HCT116 (cell line): ENCODE measurements around the gene MIPEP. TPM values are rescaled to one million over a fixed set of nuclear protein-coding genes. Genes with fewer than 3 reads are reported as not detected.

ENCODE experiments used
- ATAC-seq: fragments of 200-7000 bp; cut with Tn5 transposase; 2 replicates; pipeline ENCODE4 v1.9.1; 2020; ENCODE audit warnings: mild to moderate bottlenecking, moderate library complexity
- BruUV-seq: library from RNA; stranded (reverse); fragments of 400-500 nt; replicated peaks from 2 replicates; lab custom pipeline; 2021; lab: Mats Ljungman, UMichigan
- CTCF ChIA-PET: fragments of 300-600 bp; sonication (Branson Sonifier 250); formaldehyde crosslinking; loops from one replicate; lab custom pipeline; 2021; ENCODE audit warnings: antibody characterized with exemption; lab: Charles Lee
- POLR2A ChIA-PET: fragments of 300-600, 350-600 bp; sonication (Branson Sonifier 250); formaldehyde crosslinking; loops from one replicate; lab custom pipeline; 2021; ENCODE audit warnings: antibody characterized with exemption; lab: Charles Lee
- RAD21 ChIA-PET, 2 experiments: fragments of 300-600 bp; sonication (Branson Sonifier 250); formaldehyde crosslinking; loops; one replicate each; lab custom pipeline; 2023; ENCODE audit warnings: low total read pairs in 2 of 2; ENCODE audit not compliant: uncharacterized antibody in 2 of 2, unreplicated experiment in 2 of 2, low non-redundant PET in 1 of 2; lab: Charles Lee
- DNase-seq: peaks from one replicate; pipeline ENCODE4 v3.0.0-alpha.2; 2010; ENCODE audit warnings: low read depth, low spot score
- H2AFZ ChIP-seq: fragments of 200-600 bp; shearing (Covaris generic), sonication (generic); 2 replicates; pipeline ENCODE4 v1.6.1; 2017; ENCODE audit warnings: low read depth, mixed run types, mixed read lengths, antibody characterized with exemption, low read length; ENCODE audit not compliant: poor library complexity, severe bottlenecking
- H3K27ac ChIP-seq: 2 replicates; pipeline ENCODE4 v1.5.1; 2012; ENCODE audit warnings: low read depth, low read length
- H3K27me3 ChIP-seq: fragments of 200-600 bp; sonication (generic); 2 replicates; pipeline ENCODE4 v1.6.1; 2016; ENCODE audit warnings: mixed run types, low read length, mixed read lengths; ENCODE audit not compliant: insufficient read depth
- H3K36me3 ChIP-seq, 2 experiments: fragments of 200-500 bp in 1 of 2; fragments of 200-600 bp in 1 of 2; sonication (Bioruptor generic) in 1 of 2; sonication (generic) in 1 of 2; 2 replicates each; pipeline versions ENCODE4 v1.5.1 to v1.6.1; 2014 to 2016; ENCODE audit warnings: low read length in 2 of 2, inconsistent platforms in 1 of 2, mixed read lengths in 1 of 2, mixed run types in 1 of 2; ENCODE audit not compliant: insufficient read depth in 2 of 2, control insufficient read depth in 1 of 2
- H3K4me1 ChIP-seq, 2 experiments: fragments of 200-600 bp in 1 of 2; sonication (generic) in 1 of 2; 2 replicates each; pipeline versions ENCODE4 v1.5.1 to v1.6.1; 2012 to 2017; ENCODE audit warnings: low read length in 2 of 2, inconsistent platforms in 1 of 2, mild to moderate bottlenecking in 1 of 2, mixed read lengths in 1 of 2, mixed run types in 1 of 2, moderate library complexity in 1 of 2; ENCODE audit not compliant: insufficient read depth in 2 of 2, control insufficient read depth in 1 of 2
- H3K4me2 ChIP-seq: fragments of 200-600 bp; sonication (generic); 2 replicates; pipeline ENCODE4 v1.6.1; 2017; ENCODE audit warnings: mixed run types, low read length, mixed read lengths
- H3K4me3 ChIP-seq, 2 experiments: fragments of 200-600 bp in 1 of 2; sonication (generic) in 1 of 2; replicated peaks in 1 of 2; 2 replicates each; pipeline ENCODE4 v1.5.1; 2011 to 2016; ENCODE audit warnings: low read length in 2 of 2, control low read depth in 1 of 2, low read depth in 1 of 2, mild to moderate bottlenecking in 1 of 2, mixed read lengths in 1 of 2, mixed run types in 1 of 2
- H3K79me2 ChIP-seq: fragments of 200-600 bp; sonication (generic); 2 replicates; pipeline ENCODE4 v1.6.1; 2017; ENCODE audit warnings: mild to moderate bottlenecking, mixed run types, low read length, moderate library complexity, mixed read lengths; ENCODE audit not compliant: insufficient read depth
- H3K9ac ChIP-seq: fragments of 200-600 bp; sonication (generic); 2 replicates; pipeline ENCODE4 v1.6.1; 2016; ENCODE audit warnings: low read length, mixed read lengths
- H3K9me2 ChIP-seq: fragments of 200-600 bp; sonication (generic), shearing (Covaris generic); 2 replicates; pipeline ENCODE4 v1.6.1; 2017; ENCODE audit warnings: mixed run types, mild to moderate bottlenecking, moderate library complexity; ENCODE audit not compliant: insufficient read depth
- H3K9me3 ChIP-seq, 2 experiments: fragments of 200-500 bp in 1 of 2; fragments of 200-600 bp in 1 of 2; sonication (Bioruptor generic) in 1 of 2; sonication (generic) in 1 of 2; 2 replicates each; pipeline ENCODE4 v1.6.1; 2014 to 2017; ENCODE audit warnings: low read length in 2 of 2, mixed read lengths in 2 of 2, inconsistent platforms in 1 of 2, low read depth in 1 of 2, mild to moderate bottlenecking in 1 of 2, mixed run types in 1 of 2, moderate library complexity in 1 of 2; ENCODE audit not compliant: control insufficient read depth in 1 of 2, insufficient read depth in 1 of 2
- H4K20me1 ChIP-seq: fragments of 200-600 bp; sonication (generic), shearing (Covaris generic); 2 replicates; pipeline ENCODE4 v1.6.1; 2017; ENCODE audit warnings: mixed run types, mild to moderate bottlenecking, moderate library complexity; ENCODE audit not compliant: insufficient read depth
- ATF3 ChIP-seq: IDR thresholded peaks from 2 replicates; pipeline ENCODE4 v1.6.1; 2012
- MAX ChIP-seq: IDR thresholded peaks from 2 replicates; pipeline ENCODE4 v1.6.1; 2012
- REST ChIP-seq: IDR thresholded peaks from 2 replicates; pipeline ENCODE4 v1.6.1; 2012; ENCODE audit warnings: low read depth
- SRF ChIP-seq: IDR thresholded peaks from 2 replicates; pipeline ENCODE4 v1.6.1; 2012; ENCODE audit warnings: low read depth
- ZNF274 ChIP-seq: fragments of 200-500 bp; sonication (Bioruptor generic); IDR thresholded peaks from 2 replicates; pipeline ENCODE4 v1.6.1; 2014; ENCODE audit warnings: mild to moderate bottlenecking, low read depth, low read length, inconsistent platforms
- intact Hi-C: fragments of 100-400 bp; cut with micrococcal nuclease; formaldehyde crosslinking; loops from 2 replicates; pipeline ENCODE4 v1.10.0; 2022
- total RNA-seq: library from RNA; stranded (reverse); gene quantifications from one replicate; pipeline ENCODE4 v1.2.1, GENCODE V29; 2021; ENCODE audit not compliant: unreplicated experiment

MIPEP gene
- total RNA-seq, 1 experiment from 2014 or later: 33.3 TPM

- H3K27me3 ChIP-seq: no peaks in the 10 kb centered on the region
- no peak overlapping the region for H3K9ac ChIP-seq
- H3K36me3 ChIP-seq: no peaks in the 10 kb centered on the region
- no peaks in the 10 kb centered on the region for H3K9me3 ChIP-seq
- H2AFZ ChIP-seq: no peak overlapping the region
- TF ChIP-seq ZNF274: no peak
- no peak for TF ChIP-seq MAX
- no peak for TF ChIP-seq REST
- no peak for TF ChIP-seq ATF3
- H4K20me1 ChIP-seq: no peaks in the 10 kb centered on the region
- no peaks in the 10 kb centered on the region for H3K9me2 ChIP-seq
- H3K79me2 ChIP-seq: no peaks in the 10 kb centered on the region
- H3K4me3 ChIP-seq: no peak overlapping the region
- no peaks in the 10 kb centered on the region for H3K4me1 ChIP-seq
- intact Hi-C loops: no loop called here
- no peak for DNase-seq
- no peak overlapping the region for H3K4me2 ChIP-seq
- no peak for ATAC-seq
- no peak overlapping the region for H3K27ac ChIP-seq
- ChIA-PET RAD21 (no interaction called here), CTCF (no interaction called here), POLR2A (no interaction called here)
- BruUV-seq: no TSS peak
These were observed 188.0 kb downstream of the MIPEP start for GRCh38 chr13:23701186-23701585.

- Histone ChIP-seq H3K4me3 (no peak overlapping the region), H3K9me2 (no peaks in the 10 kb centered on the region)
- no peak for TF ChIP-seq SRF
- TF ChIP-seq, all 23 proteins: peak for 0
- no TSS peak for BruUV-seq
- Histone ChIP-seq H3K9me3 (no peaks in the 10 kb centered on the region), H3K79me2 (no peaks in the 10 kb centered on the region), H3K27ac (no peak overlapping the region), H3K4me2 (no peak overlapping the region), H3K27me3 (no peaks in the 10 kb centered on the region), H3K9ac (no peak overlapping the region), H3K36me3 (no peaks in the 10 kb centered on the region), H4K20me1 (no peaks in the 10 kb centered on the region), H3K4me1 (no peaks in the 10 kb centered on the region), H2AFZ (no peak overlapping the region)
- CTCF ChIA-PET: no interaction called here
- POLR2A ChIA-PET: no interaction called here
- ATAC-seq (no peak), DNase-seq (no peak)
- intact Hi-C loops: no loop called here
- RAD21 ChIA-PET: no interaction called here
These were observed 189.9 kb downstream of the MIPEP start for GRCh38 chr13:23699271-23699670.
